Brain microvascular endothelial cell (primary cell): Measurements from ENCODE around the gene ZBTB48.

ENCODE experiments used
- DNase-seq: peaks from one replicate; pipeline ENCODE4 v3.0.0-alpha.2; 2020
- H3K27ac ChIP-seq: fragments of 250-450 bp; sonication (Bioruptor Pico); 2 replicates; pipeline ENCODE4 v1.5.1; 2020; ENCODE audit warnings: mild to moderate bottlenecking, moderate library complexity
- H3K27me3 ChIP-seq: fragments of 250-450 bp; sonication (Bioruptor Pico); replicated peaks from 2 replicates; pipeline ENCODE4 v1.5.1; 2020; ENCODE audit warnings: mild to moderate bottlenecking
- H3K36me3 ChIP-seq: fragments of 250-450 bp; sonication (Bioruptor Pico); replicated peaks from 2 replicates; pipeline ENCODE4 v1.5.1; 2020; ENCODE audit warnings: mild to moderate bottlenecking
- H3K4me3 ChIP-seq: 2 replicates; pipeline ENCODE4 v1.5.1; 2011; ENCODE audit warnings: low read depth, mild to moderate bottlenecking, control low read depth, low read length, moderate library complexity
- CTCF ChIP-seq: IDR thresholded peaks from 2 replicates; pipeline ENCODE4 v1.5.1; 2011; ENCODE audit warnings: low read depth, mild to moderate bottlenecking, moderate library complexity, low read length, control low read depth, inconsistent platforms; ENCODE audit errors: missing control alignments
- in situ Hi-C: cut with HindIII; loops from 2 replicates; pipeline ENCODE4 v1.10.0; 2017; ENCODE audit warnings: low sequenced_read_pairs, low pct_ligation_motif_present

ZBTB48 gene

GRCh38 chr1:6569033-6569432 is 10.8 kb upstream of the ZBTB48 start:
- no peak overlapping the region for H3K27ac ChIP-seq
- no peak for DNase-seq
- peaks cover 4% of the 10 kb centered on the region for H3K27me3 ChIP-seq
- no peak overlapping the region for H3K4me3 ChIP-seq
- in situ Hi-C loops, result no loop called here
- no peaks in the 10 kb centered on the region for H3K36me3 ChIP-seq
- TF ChIP-seq CTCF, result no peak

GRCh38 chr1:6570100-6570499 is 9.7 kb upstream of the ZBTB48 start:
- Histone ChIP-seq H3K4me3 (no peak overlapping the region), H3K27me3 (peaks cover 4% of the 10 kb centered on the region), H3K27ac (no peak overlapping the region), H3K36me3 (no peaks in the 10 kb centered on the region)
- DNase-seq, result no peak
- TF ChIP-seq CTCF, result no peak
- in situ Hi-C loops, result no loop called here

DNA sequence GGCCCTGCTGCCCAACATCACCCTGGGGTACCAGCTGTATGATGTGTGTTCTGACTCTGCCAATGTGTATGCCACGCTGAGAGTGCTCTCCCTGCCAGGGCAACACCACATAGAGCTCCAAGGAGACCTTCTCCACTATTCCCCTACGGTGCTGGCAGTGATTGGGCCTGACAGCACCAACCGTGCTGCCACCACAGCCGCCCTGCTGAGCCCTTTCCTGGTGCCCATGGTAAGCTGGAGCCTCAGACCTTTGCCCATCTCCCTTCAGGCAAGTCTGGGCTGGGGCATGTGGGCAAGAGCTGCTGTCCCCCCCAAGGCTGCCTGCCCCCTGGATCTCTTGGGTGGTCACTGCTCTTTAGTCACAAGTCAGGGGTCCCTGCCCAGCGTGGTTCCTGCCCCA is 8.8 kb upstream of the ZBTB48 start:
- H3K27ac ChIP-seq, result no peak overlapping the region
- DNase-seq, result no peak
- H3K27me3 ChIP-seq, result peaks cover 1% of the 10 kb centered on the region
- H3K36me3 ChIP-seq, result no peaks in the 10 kb centered on the region
- TF ChIP-seq CTCF, result no peak
- no peak overlapping the region for H3K4me3 ChIP-seq
- in situ Hi-C loops, result no loop called here

DNA sequence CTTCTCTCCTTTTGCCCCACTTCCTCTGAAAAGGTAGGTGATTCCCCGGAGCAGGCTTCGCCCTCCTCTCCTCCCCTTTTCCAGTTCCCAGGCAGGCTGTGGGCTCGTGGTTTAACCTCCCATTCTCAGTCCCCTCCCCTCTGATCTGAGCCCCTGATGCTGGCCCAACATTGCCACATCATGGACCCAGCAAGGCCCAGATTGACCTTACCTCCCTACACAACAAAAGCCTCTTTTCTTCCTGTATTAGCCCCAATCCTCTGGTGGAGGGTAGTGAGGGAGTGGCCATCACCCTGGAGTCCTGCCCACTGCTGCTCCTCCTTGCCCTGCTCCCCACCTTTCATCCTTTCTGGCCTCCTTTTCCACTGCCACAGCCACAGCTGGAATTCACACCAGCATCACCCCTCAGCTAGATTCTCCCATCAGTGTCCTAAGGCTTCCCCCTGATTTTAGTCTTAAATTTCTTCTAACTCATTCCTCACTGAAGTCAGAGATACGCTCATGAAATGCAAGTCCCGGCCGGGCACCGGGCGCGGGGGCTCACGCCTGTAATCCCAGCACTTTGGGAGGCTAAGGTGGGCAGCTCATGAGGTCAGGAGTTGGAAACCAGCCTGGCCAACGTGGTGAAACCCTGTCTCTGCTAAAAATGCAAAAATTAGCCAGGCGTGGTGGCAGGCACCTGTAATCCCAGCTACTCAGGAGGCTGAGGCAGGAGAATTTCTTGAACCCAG is 7.0 kb upstream of the ZBTB48 start:
- no peaks in the 10 kb centered on the region for H3K27me3 ChIP-seq
- in situ Hi-C loops, result no loop called here
- no peak overlapping the region for H3K4me3 ChIP-seq
- no peaks in the 10 kb centered on the region for H3K36me3 ChIP-seq
- TF ChIP-seq CTCF, result no peak
- H3K27ac ChIP-seq, result no peak overlapping the region
- DNase-seq, result no peak

GRCh38 chr1:6574025-6574620 is 5.7 kb upstream of the ZBTB48 start:
- in situ Hi-C loops, result no loop called here
- TF ChIP-seq CTCF, result no peak
- Histone ChIP-seq H3K27ac (no peak overlapping the region), H3K36me3 (no peaks in the 10 kb centered on the region), H3K4me3 (no peak overlapping the region), H3K27me3 (no peaks in the 10 kb centered on the region)
- DNase-seq, result no peak
